ENCODE results near the gene FLRT2. TPM values are rescaled to one million over a fixed set of nuclear protein-coding genes. Genes with fewer than 3 reads are reported as not detected.

Gene FLRT2
- total and polyA plus RNA-seq, 3 donors from 2014 or later: 20.1 to 134 (median 34.4) TPM

GRCh38 chr14:85514487-85514886, 15.5 kb upstream of the FLRT2 start:
- no peaks in the 10 kb centered on the region for H3K36me3 ChIP-seq (ENCODE audit: low read depth, missing control alignments)
- WGBS, 2 donors: 71 to 86% methylated on average over 2 of the region's 2 CpGs
- H3K4me3 ChIP-seq: no peak overlapping the region
- no peak overlapping the region for H3K27ac ChIP-seq
- H3K4me1 ChIP-seq: no peaks in the 10 kb centered on the region
- TF ChIP-seq CTCF (IDR thresholded peaks at IDR 0.05): no peak
- DNase-seq: no peak
- intact Hi-C loops (cut with DNase I; ENCODE audit: low total_unique reads): no loop called here
- no peaks in the 10 kb centered on the region for H3K9me3 ChIP-seq
- no peaks in the 10 kb centered on the region for H3K27me3 ChIP-seq

- Histone ChIP-seq H3K9me3 (no peaks in the 10 kb centered on the region), H3K4me1 (no peaks in the 10 kb centered on the region), H3K4me3 (no peak overlapping the region), H3K36me3 (ENCODE audit: low read depth, missing control alignments) (no peaks in the 10 kb centered on the region), H3K27me3 (no peaks in the 10 kb centered on the region), H3K27ac (no peak overlapping the region)
- DNase-seq: no peak
- TF ChIP-seq POLR2A (IDR thresholded peaks at IDR 0.05) (no peak), CTCF (IDR thresholded peaks at IDR 0.05) (no peak)
- 72 to 74% methylated on average over 5 of the region's 5 CpGs for WGBS, 2 donors
- intact Hi-C loops (cut with DNase I; ENCODE audit: low total_unique reads): no loop called here
Observed at GRCh38 chr14:85516239-85517113, 13.5 kb upstream of the FLRT2 start.

GRCh38 chr14:85517114-85517688, 12.7 kb upstream of the FLRT2 start:
- H3K36me3 ChIP-seq (ENCODE audit: low read depth, missing control alignments): no peaks in the 10 kb centered on the region
- no peak for DNase-seq
- H3K27me3 ChIP-seq: no peaks in the 10 kb centered on the region
- intact Hi-C loops (cut with DNase I; ENCODE audit: low total_unique reads): no loop called here
- H3K9me3 ChIP-seq: no peaks in the 10 kb centered on the region
- TF ChIP-seq POLR2A (IDR thresholded peaks at IDR 0.05) (no peak), CTCF (IDR thresholded peaks at IDR 0.05) (no peak)
- H3K4me3 ChIP-seq: no peak overlapping the region
- H3K4me1 ChIP-seq: no peaks in the 10 kb centered on the region
- 93% methylated on average over 2 of the region's 2 CpGs for WGBS, 2 donors
- no peak overlapping the region for H3K27ac ChIP-seq

- H3K27me3 ChIP-seq: no peaks in the 10 kb centered on the region
- 91 to 96% methylated on average over 1 of the region's 1 CpG for WGBS, 2 donors
- H3K9me3 ChIP-seq: no peaks in the 10 kb centered on the region
- DNase-seq: no peak
- H3K4me1 ChIP-seq: no peaks in the 10 kb centered on the region
- intact Hi-C loops (cut with DNase I; ENCODE audit: low total_unique reads): no loop called here
- H3K27ac ChIP-seq: no peak overlapping the region
- H3K36me3 ChIP-seq (ENCODE audit: low read depth, missing control alignments): no peaks in the 10 kb centered on the region
- no peak overlapping the region for H3K4me3 ChIP-seq
- TF ChIP-seq POLR2A (IDR thresholded peaks at IDR 0.05): no peak
- TF ChIP-seq CTCF (IDR thresholded peaks at IDR 0.05): no peak
Observed at GRCh38 chr14:85519661-85520305, 10.2 kb upstream of the FLRT2 start.
